CD4-positive, alpha-beta memory T cell (primary cell): ENCODE results near the gene KANK2. TPM values are rescaled to one million over a fixed set of nuclear protein-coding genes. Genes with fewer than 3 reads are reported as not detected.
A peak's percentile ranks its signal among the peaks of the same experiment; 100 is the strongest.

ENCODE experiments used
- CTCF ChIA-PET: fragments of 350-600 bp; sonication (Branson Sonifier 250); formaldehyde crosslinking; loops from one replicate; lab custom pipeline; 2021; ENCODE audit warnings: inconsistent platforms; ENCODE audit not compliant: partially characterized antibody; lab: Charles Lee
- POLR2A ChIA-PET: fragments of 350-600 bp; sonication (Branson Sonifier 250); formaldehyde crosslinking; loops from one replicate; lab custom pipeline; 2021; ENCODE audit not compliant: partially characterized antibody; lab: Charles Lee
- DNase-seq, 5 donors: peaks; one replicate each; pipeline versions ENCODE4 v3.0.0 to v3.0.0-alpha.2; 2020 to 2022; ENCODE audit warnings: mixed read lengths in 1 of 5
- H3K27ac ChIP-seq: one replicate; pipeline ENCODE4 v1.7.0; 2013; ENCODE audit warnings: low read depth, low read length
- H3K27me3 ChIP-seq: 2 replicates; pipeline ENCODE4 v1.7.0; 2013; ENCODE audit warnings: mild to moderate bottlenecking, low read length, moderate library complexity; ENCODE audit not compliant: insufficient read depth
- H3K36me3 ChIP-seq: 2 replicates; pipeline ENCODE4 v1.7.0; 2013; ENCODE audit warnings: mild to moderate bottlenecking, low read length, moderate library complexity; ENCODE audit not compliant: insufficient read depth
- H3K4me1 ChIP-seq: 2 replicates; pipeline ENCODE4 v1.7.0; 2013; ENCODE audit warnings: mild to moderate bottlenecking, low read length, moderate library complexity; ENCODE audit not compliant: insufficient read depth
- H3K4me3 ChIP-seq, 2 donors: one replicate each; pipeline ENCODE4 v1.7.0; 2013; ENCODE audit warnings: low read length in 2 of 2, mild to moderate bottlenecking in 1 of 2
- H3K9me3 ChIP-seq, 2 donors: one replicate each; pipeline ENCODE4 v1.7.0; 2013; ENCODE audit warnings: low read length in 2 of 2, control low read depth in 1 of 2; ENCODE audit not compliant: control insufficient read depth in 1 of 2
- H3K27ac Mint-ChIP-seq, 7 donors: one replicate each; pipeline ENCODE4 v1.8.0; 2020 to 2021; ENCODE audit warnings: mixed read lengths in 7 of 7, mild to moderate bottlenecking in 6 of 7, inconsistent platforms in 3 of 7, moderate library complexity in 3 of 7
- H3K27me3 Mint-ChIP-seq, 2 donors: one replicate each; pipeline ENCODE4 v1.8.0; 2020 to 2021; ENCODE audit warnings: mixed read lengths in 2 of 2
- H3K36me3 Mint-ChIP-seq, 2 donors: one replicate each; pipeline ENCODE4 v1.8.0; 2020 to 2021; ENCODE audit warnings: mixed read lengths in 2 of 2, inconsistent platforms in 1 of 2, mild to moderate bottlenecking in 1 of 2
- H3K4me1 Mint-ChIP-seq, 4 donors: one replicate each; pipeline ENCODE4 v1.8.0; 2020 to 2021; ENCODE audit warnings: mixed read lengths in 4 of 4, mild to moderate bottlenecking in 1 of 4
- H3K4me3 Mint-ChIP-seq, 8 donors: one replicate each; pipeline ENCODE4 v1.8.0; 2020 to 2021; ENCODE audit warnings: mixed read lengths in 8 of 8, mild to moderate bottlenecking in 7 of 8, moderate library complexity in 6 of 8, inconsistent platforms in 3 of 8
- H3K9me3 Mint-ChIP-seq, 8 donors: one replicate each; pipeline ENCODE4 v1.8.0; 2020 to 2021; ENCODE audit warnings: mixed read lengths in 8 of 8, mild to moderate bottlenecking in 5 of 8, inconsistent platforms in 3 of 8, moderate library complexity in 1 of 8
- intact Hi-C: fragments of 100-400 bp; cut with micrococcal nuclease; formaldehyde crosslinking; loops from one replicate; pipeline ENCODE4 v1.15.1; 2023
- polyA plus RNA-seq, 2 donors: library from polyadenylated mRNA; unstranded; fragments of 300-500 nt; fragmentation: Illumina TruSeq; gene quantifications; one replicate each; pipeline ENCODE4 v1.2.3, GENCODE V29; 2021
- total RNA-seq, 2 experiments: library from RNA; stranded (reverse); gene quantifications; one replicate each; pipeline ENCODE4 v1.2.3, GENCODE V29; 2021

KANK2 gene
- total and polyA plus RNA-seq, 4 experiments from 2014 or later = 0.17 to 0.52 (median 0.39) TPM; not detected in 1

DNA sequence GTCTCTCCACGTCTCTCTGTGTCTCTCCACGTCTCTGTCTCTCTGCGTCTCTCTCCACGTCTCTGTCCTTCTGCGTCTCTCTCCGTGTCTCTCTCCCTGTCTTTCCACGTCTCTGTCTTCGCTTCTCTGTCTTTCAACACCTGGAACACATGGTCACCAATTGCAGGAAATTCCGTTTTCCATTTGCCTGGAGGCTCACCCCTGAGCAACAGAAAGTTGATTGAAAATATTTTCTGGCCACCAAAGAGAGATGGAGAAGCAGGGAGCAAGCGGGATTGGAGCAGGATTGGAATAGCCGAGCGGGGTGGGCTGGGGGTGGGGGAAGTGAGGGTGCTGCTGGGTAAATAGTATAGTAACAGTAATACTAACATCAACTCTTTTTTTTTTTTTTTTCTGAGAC, 1.7 kb downstream of the KANK2 start:
- H3K27me3 Mint-ChIP-seq = peaks cover 2 to 4% of the 10 kb centered on the region in 2 donors
- intact Hi-C loops = no loop called here
- peaks cover 3 to 13% (median 8%) of the 10 kb centered on the region in 4 donors for H3K4me1 Mint-ChIP-seq
- H3K4me3 Mint-ChIP-seq = peak overlapping the region in 4 of 8 donors; percentile 4 to 76 (median 50)
- CTCF ChIA-PET = no interaction called here
- Histone ChIP-seq H3K4me3 (no peak overlapping the region), H3K4me1 (peaks cover 16% of the 10 kb centered on the region), H3K27me3 (no peaks in the 10 kb centered on the region), H3K36me3 (no peaks in the 10 kb centered on the region), H3K9me3 (no peaks in the 10 kb centered on the region), H3K27ac (no peak overlapping the region)
- POLR2A ChIA-PET = no interaction called here
- H3K36me3 Mint-ChIP-seq = no peaks in the 10 kb centered on the region
- no peaks in the 10 kb centered on the region for H3K9me3 Mint-ChIP-seq
- H3K27ac Mint-ChIP-seq = peak overlapping the region in 3 of 7 donors; percentile 4 to 59 (median 53)
- no peak for DNase-seq

DNA sequence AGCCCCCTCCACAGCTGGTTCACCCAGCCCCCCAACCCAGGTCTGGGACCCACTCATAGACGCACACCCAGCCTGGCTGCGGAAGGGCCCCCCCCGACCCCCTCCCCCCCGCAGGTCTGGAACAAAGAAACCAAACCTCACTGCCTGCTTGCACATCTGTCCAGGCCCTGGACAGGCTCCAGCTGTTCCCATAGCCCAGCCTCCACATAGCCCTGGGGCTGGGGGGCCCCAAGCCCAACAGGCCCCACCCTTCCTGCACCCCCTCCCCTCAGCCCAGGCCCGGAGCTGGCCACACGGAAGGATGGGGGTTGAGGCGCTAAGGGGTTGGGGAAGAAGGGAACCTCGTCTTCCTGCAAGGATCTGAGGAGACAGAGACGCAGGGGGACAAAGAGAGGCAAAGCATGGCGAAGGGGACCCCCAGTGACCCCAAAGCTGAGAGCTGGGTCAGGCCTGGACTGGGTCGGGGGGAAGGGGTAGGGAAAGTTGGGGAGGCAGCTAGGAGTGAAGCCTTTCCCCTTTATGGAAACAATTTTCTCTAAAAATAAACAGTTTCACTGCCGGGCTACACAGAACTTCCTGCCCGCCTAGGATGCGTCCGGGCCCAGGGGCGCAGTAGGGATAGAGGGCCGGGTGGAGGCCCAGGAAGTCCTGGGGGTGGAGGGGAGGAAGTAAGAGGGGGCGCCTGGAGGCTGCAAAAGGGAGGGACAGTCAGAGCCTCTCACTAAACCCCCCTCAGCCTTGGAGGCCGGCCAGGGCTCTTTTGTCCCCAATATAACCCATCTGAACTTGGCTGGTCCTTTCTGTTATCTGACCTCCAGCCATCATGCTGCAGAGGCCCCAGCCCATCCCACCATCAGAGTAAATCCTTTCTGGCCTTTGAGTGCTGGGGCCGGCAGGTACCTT, 2.4 kb downstream of the KANK2 start:
- peaks cover 2 to 4% of the 10 kb centered on the region in 2 donors for H3K27me3 Mint-ChIP-seq

DNA sequence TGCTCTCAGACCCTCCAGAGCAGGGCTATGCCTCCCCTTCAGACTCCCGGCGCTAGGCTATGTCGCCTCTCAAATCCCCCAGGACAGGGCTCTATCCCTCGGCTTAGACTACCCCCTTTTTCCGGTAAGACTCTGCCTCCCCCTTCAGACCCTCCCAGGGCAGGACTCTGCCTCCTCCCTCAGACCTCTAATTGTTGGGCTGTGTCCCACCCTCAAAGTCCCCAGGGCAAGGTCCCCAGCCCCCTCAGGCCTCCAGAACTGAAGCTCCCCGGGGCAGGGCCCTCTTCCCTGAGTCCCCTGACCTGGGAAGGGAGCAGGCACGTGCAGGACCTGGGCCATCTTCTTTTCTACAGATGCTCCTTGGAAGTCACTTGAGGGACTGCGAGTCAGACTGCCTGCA, 3.2 kb downstream of the KANK2 start:
- H3K27ac Mint-ChIP-seq = no peak overlapping the region
- H3K27ac ChIP-seq = no peak overlapping the region
- H3K36me3 Mint-ChIP-seq = no peaks in the 10 kb centered on the region
- H3K4me1 ChIP-seq = peaks cover 16% of the 10 kb centered on the region
- no peaks in the 10 kb centered on the region for H3K9me3 Mint-ChIP-seq
- H3K4me1 Mint-ChIP-seq = peaks cover 3 to 13% (median 8%) of the 10 kb centered on the region in 4 donors
- no peak overlapping the region for H3K4me3 ChIP-seq
- DNase-seq = no peak
- ChIA-PET CTCF (interaction anchor here (1.3 kb wide), 1 partner anchor 57 kb away, joined by 3 read pairs; no protein-coding TSS in a partner anchor), POLR2A (no interaction called here)
- H3K27me3 ChIP-seq = no peaks in the 10 kb centered on the region
- H3K9me3 ChIP-seq = no peaks in the 10 kb centered on the region
- intact Hi-C loops = no loop called here
- H3K36me3 ChIP-seq = no peaks in the 10 kb centered on the region
- H3K27me3 Mint-ChIP-seq = peaks cover 2 to 4% of the 10 kb centered on the region in 2 donors
- H3K4me3 Mint-ChIP-seq = no peak overlapping the region

More for the DNA sequence above, 2.4 kb downstream of the KANK2 start:
- no peak for DNase-seq
- H3K36me3 ChIP-seq = no peaks in the 10 kb centered on the region
- ChIA-PET CTCF (interaction anchor here (1.3 kb wide), 1 partner anchor 57 kb away, joined by 3 read pairs; no protein-coding TSS in a partner anchor), POLR2A (no interaction called here)
- no peak overlapping the region for H3K27ac ChIP-seq
- no peak overlapping the region for H3K4me3 Mint-ChIP-seq
- H3K27me3 ChIP-seq = no peaks in the 10 kb centered on the region
- H3K4me1 Mint-ChIP-seq = peaks cover 3 to 13% (median 8%) of the 10 kb centered on the region in 4 donors
- no peaks in the 10 kb centered on the region for H3K9me3 Mint-ChIP-seq
- no peak overlapping the region for H3K27ac Mint-ChIP-seq
- no peaks in the 10 kb centered on the region for H3K36me3 Mint-ChIP-seq
- H3K4me3 ChIP-seq = no peak overlapping the region
- intact Hi-C loops = no loop called here
- no peaks in the 10 kb centered on the region for H3K9me3 ChIP-seq
- H3K4me1 ChIP-seq = peaks cover 16% of the 10 kb centered on the region

DNA sequence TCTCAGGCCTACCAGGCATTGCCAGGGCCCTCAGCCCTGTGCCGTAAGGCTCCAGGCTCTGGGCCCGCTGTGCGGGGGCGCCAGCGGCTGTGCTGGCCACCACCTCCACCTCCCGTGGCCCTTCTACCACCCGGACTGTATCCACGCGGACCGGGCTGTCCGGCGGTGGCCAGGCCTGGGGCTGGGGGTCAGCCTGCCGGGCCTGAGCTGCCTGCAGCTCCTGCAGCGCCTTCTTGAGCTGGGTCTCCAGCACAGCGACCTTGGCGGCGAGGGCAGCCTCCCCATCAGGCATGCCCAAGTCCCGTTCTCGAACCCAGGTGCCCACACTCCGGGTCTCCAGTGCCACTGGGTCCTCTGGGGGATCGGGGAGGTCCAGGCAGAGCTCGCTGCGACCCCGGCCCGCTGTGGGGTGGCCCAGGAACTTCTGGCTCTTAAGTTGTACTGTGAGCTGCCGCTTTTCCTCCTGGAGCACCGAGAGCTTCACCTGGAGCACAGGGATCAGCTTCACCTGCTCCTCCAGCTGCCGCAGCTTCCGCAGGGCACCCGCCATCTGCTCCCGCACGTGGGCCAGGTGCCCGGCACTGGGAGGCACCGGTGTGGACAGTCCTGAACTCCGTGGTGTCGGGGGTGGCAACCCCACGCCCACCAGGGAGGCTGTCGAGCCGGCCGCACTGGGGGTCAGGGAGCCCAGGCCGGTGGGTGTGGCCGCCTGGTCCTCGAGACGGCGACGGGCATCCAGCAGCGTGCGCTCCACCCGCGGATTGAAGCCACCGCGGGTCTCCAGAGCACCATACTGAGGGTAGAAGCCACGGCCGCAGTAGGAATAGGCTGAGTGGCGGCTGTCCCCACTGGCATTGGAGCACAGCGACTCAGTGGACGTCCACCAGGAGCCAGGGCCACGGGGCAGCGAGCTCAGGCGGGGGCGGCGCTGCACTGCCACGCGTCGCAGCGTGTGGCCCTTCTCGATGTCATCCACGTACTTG, 4.1 kb downstream of the KANK2 start:
- Mint-ChIP-seq H3K4me3 (no peak overlapping the region), H3K27ac (no peak overlapping the region), H3K36me3 (no peaks in the 10 kb centered on the region), H3K4me1 (peaks cover 3 to 13% (median 8%) of the 10 kb centered on the region in 4 donors), H3K9me3 (no peaks in the 10 kb centered on the region), H3K27me3 (peaks cover 2 to 4% of the 10 kb centered on the region in 2 donors)
- Histone ChIP-seq H3K36me3 (no peaks in the 10 kb centered on the region), H3K4me1 (peaks cover 16% of the 10 kb centered on the region), H3K9me3 (no peaks in the 10 kb centered on the region), H3K4me3 (no peak overlapping the region), H3K27ac (no peak overlapping the region), H3K27me3 (no peaks in the 10 kb centered on the region)
- ChIA-PET POLR2A (no interaction called here), CTCF (interaction anchor here (1.1 kb wide), 1 partner anchor 11 kb away, joined by 3 read pairs; no protein-coding TSS in a partner anchor)
- intact Hi-C loops = no loop called here
- DNase-seq = no peak

DNA sequence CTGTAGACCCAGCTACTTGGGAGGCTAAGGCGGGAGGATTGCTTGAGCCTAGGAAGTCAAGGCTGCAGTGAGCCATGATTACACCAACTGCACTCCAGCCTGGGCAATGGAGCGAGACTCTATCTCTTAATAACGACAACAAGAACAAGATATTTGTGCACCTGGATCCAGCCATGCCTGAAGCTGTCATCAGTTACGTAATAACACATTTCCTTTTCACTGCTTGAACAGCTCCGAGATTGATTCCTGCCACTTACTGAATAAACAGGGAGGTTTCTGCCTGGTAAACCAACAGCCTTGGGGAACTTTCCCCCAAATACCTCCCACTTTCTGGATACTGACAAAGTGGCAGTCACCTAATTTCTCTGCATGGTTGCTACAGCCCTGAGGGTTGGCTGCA, 5.4 kb downstream of the KANK2 start:
- no peak overlapping the region for H3K27ac ChIP-seq
- CTCF ChIA-PET = interaction anchor here (0.7 kb wide), 1 partner anchor 79 kb away, joined by 3 read pairs; no protein-coding TSS in a partner anchor
- peaks cover 2 to 4% of the 10 kb centered on the region in 2 donors for H3K27me3 Mint-ChIP-seq
- no peak overlapping the region for H3K27ac Mint-ChIP-seq
- H3K4me3 Mint-ChIP-seq = no peak overlapping the region
- peaks cover 2 to 13% (median 7%) of the 10 kb centered on the region in 4 donors for H3K4me1 Mint-ChIP-seq
- H3K36me3 ChIP-seq = no peaks in the 10 kb centered on the region
- H3K4me3 ChIP-seq = no peak overlapping the region
- POLR2A ChIA-PET = no interaction called here
- DNase-seq = no peak
- no peaks in the 10 kb centered on the region for H3K36me3 Mint-ChIP-seq
- intact Hi-C loops = no loop called here
- peaks cover 12% of the 10 kb centered on the region for H3K4me1 ChIP-seq
- no peaks in the 10 kb centered on the region for H3K9me3 ChIP-seq
- H3K27me3 ChIP-seq = no peaks in the 10 kb centered on the region
- H3K9me3 Mint-ChIP-seq = no peaks in the 10 kb centered on the region

DNA sequence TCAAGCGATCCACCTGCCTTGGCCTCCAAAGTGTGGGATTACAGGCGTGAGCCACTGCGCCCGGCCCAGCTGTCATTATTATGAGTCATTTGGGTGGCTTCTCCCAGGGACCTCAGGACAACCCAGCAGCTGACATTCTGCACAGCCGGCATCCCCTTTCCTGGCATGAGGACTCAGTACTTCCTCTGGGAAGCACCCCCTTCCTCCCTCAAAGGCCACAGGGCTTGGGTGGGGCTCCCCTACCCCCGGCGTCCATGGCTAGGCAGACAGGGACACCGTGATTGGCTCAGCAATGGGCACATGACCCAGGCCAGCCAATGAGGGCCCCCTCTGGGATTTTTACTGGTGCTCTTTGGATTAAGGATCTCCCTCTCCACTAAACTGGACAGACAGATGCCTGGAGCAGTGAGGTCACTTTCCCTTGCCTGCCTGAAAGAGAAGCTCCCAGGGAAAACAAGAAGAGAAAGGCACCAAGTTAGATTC, 6.0 kb downstream of the KANK2 start:
- no peak for DNase-seq
- CTCF ChIA-PET = no interaction called here
- H3K27me3 Mint-ChIP-seq = peaks cover 2% of the 10 kb centered on the region in 2 donors

More for the DNA sequence above, 6.0 kb downstream of the KANK2 start:
- Histone ChIP-seq H3K4me3 (no peak overlapping the region), H3K4me1 (peaks cover 7% of the 10 kb centered on the region), H3K27me3 (no peaks in the 10 kb centered on the region), H3K27ac (no peak overlapping the region), H3K36me3 (no peaks in the 10 kb centered on the region), H3K9me3 (no peaks in the 10 kb centered on the region)
- POLR2A ChIA-PET = no interaction called here
- Mint-ChIP-seq H3K9me3 (no peaks in the 10 kb centered on the region), H3K36me3 (no peaks in the 10 kb centered on the region), H3K4me3 (no peak overlapping the region), H3K27ac (no peak overlapping the region), H3K4me1 (peaks cover 2 to 9% (median 5%) of the 10 kb centered on the region in 4 donors)
- intact Hi-C loops = no loop called here
